Neural progenitor cell (in vitro differentiated cells): Measurements from ENCODE around the gene B3GNT5. TPM values are rescaled to one million over a fixed set of nuclear protein-coding genes. Genes with fewer than 3 reads are reported as not detected.

Source experiments
- DNase-seq: peaks from one replicate; pipeline ENCODE4 v3.0.0-alpha.2; 2016; ENCODE audit warnings: low spot score
- H2AFZ ChIP-seq: fragments of 200-600 bp; sonication (generic); replicated peaks from 2 replicates; pipeline ENCODE4 v1.6.1; 2016; ENCODE audit warnings: antibody characterized with exemption
- H3F3A ChIP-seq: fragments of 200-600 bp; sonication (generic); 2 replicates; pipeline ENCODE4 v1.6.1; 2016; ENCODE audit warnings: antibody characterized with exemption, low read depth
- H3K27ac ChIP-seq: fragments of 200-600 bp; sonication (generic); 2 replicates; pipeline ENCODE4 v1.5.1; 2016; ENCODE audit warnings: mild to moderate bottlenecking
- H3K27me3 ChIP-seq: fragments of 200-600 bp; sonication (generic); 2 replicates; pipeline ENCODE4 v1.6.1; 2016; ENCODE audit warnings: mild to moderate bottlenecking, moderate library complexity
- H3K36me3 ChIP-seq: fragments of 200-600 bp; sonication (generic); 2 replicates; pipeline ENCODE4 v1.5.1; 2016
- H3K4me1 ChIP-seq: fragments of 200-600 bp; sonication (generic); 2 replicates; pipeline ENCODE4 v1.6.1; 2016; ENCODE audit warnings: mixed run types
- H3K4me2 ChIP-seq: fragments of 200-600 bp; sonication (generic); 2 replicates; pipeline ENCODE4 v1.6.1; 2016
- H3K4me3 ChIP-seq: fragments of 200-600 bp; sonication (generic); 2 replicates; pipeline ENCODE4 v1.5.1; 2016
- H3K79me2 ChIP-seq: fragments of 200-600 bp; sonication (generic); 2 replicates; pipeline ENCODE4 v1.6.1; 2016; ENCODE audit warnings: low read depth
- H3K9ac ChIP-seq: fragments of 200-600 bp; sonication (generic); 2 replicates; pipeline ENCODE4 v1.6.1; 2016
- H3K9me3 ChIP-seq: fragments of 200-600 bp; sonication (generic); 2 replicates; pipeline ENCODE4 v1.5.1; 2016; ENCODE audit warnings: low read depth
- H4K20me1 ChIP-seq: fragments of 200-600 bp; sonication (generic); 2 replicates; pipeline ENCODE4 v1.6.1; 2016; ENCODE audit warnings: low read depth
- H3K27ac Mint-ChIP-seq: 3 replicates; pipeline ENCODE4 v1.8.0; 2021; ENCODE audit warnings: mixed read lengths
- H3K27me3 Mint-ChIP-seq: 2 replicates; pipeline ENCODE4 v1.8.0; 2022; ENCODE audit warnings: low read depth, mild to moderate bottlenecking, inconsistent platforms, moderate library complexity, mixed read lengths; ENCODE audit not compliant: insufficient read depth
- H3K36me3 Mint-ChIP-seq: 3 replicates; pipeline ENCODE4 v1.8.0; 2021; ENCODE audit warnings: mixed read lengths
- H3K4me1 Mint-ChIP-seq: 3 replicates; pipeline ENCODE4 v1.8.0; 2021; ENCODE audit warnings: mixed read lengths
- H3K4me3 Mint-ChIP-seq: 3 replicates; pipeline ENCODE4 v1.8.0; 2021; ENCODE audit warnings: mild to moderate bottlenecking, moderate library complexity, mixed read lengths
- H3K9me3 Mint-ChIP-seq: 3 replicates; pipeline ENCODE4 v1.8.0; 2020; ENCODE audit warnings: mixed read lengths
- CTCF ChIP-seq: fragments of 200-600 bp; sonication (generic); IDR thresholded peaks from 2 replicates; pipeline ENCODE4 v1.5.1; 2017; ENCODE audit warnings: antibody characterized with exemption, mild to moderate bottlenecking
- EZH2 ChIP-seq: fragments of 200-600 bp; sonication (generic); IDR thresholded peaks from 2 replicates; pipeline ENCODE4 v1.6.1; 2017; ENCODE audit warnings: antibody characterized with exemption, mild to moderate bottlenecking, moderate library complexity
- EZH2phosphoT487 ChIP-seq: fragments of 200-600 bp; sonication (generic); IDR thresholded peaks from 2 replicates; pipeline ENCODE4 v1.6.1; 2017; ENCODE audit warnings: antibody characterized with exemption
- total RNA-seq: library from RNA; depleted of rRNA; stranded (reverse); fragments of >200 nt; gene quantifications from 2 replicates; pipeline ENCODE4 v1.2.3, GENCODE V29; 2015; ENCODE audit warnings: low replicate concordance

B3GNT5 gene
- total RNA-seq, 1 donor from 2014 or later: 14.1 TPM

- Mint-ChIP-seq H3K4me1 (peaks cover 10% of the 10 kb centered on the region), H3K9me3 (no peaks in the 10 kb centered on the region), H3K36me3 (no peaks in the 10 kb centered on the region), H3K27me3 (no peaks in the 10 kb centered on the region), H3K4me3 (no peak overlapping the region), H3K27ac (no peak overlapping the region)
- no peaks in the 10 kb centered on the region for H3K4me1 ChIP-seq
- H3K36me3 ChIP-seq: no peaks in the 10 kb centered on the region
- no peak overlapping the region for H3K4me2 ChIP-seq
- H2AFZ ChIP-seq: no peak overlapping the region
- H3K79me2 ChIP-seq: no peaks in the 10 kb centered on the region
- H3F3A ChIP-seq: no peaks in the 10 kb centered on the region
- DNase-seq: no peak
- no peaks in the 10 kb centered on the region for H3K27me3 ChIP-seq
- H4K20me1 ChIP-seq: no peaks in the 10 kb centered on the region
- H3K4me3 ChIP-seq: no peak overlapping the region
- TF ChIP-seq EZH2phosphoT487 (no peak), EZH2 (no peak), CTCF (no peak)
- no peak overlapping the region for H3K27ac ChIP-seq
- no peaks in the 10 kb centered on the region for H3K9me3 ChIP-seq
- H3K9ac ChIP-seq: no peak overlapping the region
Measured at GRCh38 chr3:183217548-183218332, 35.3 kb upstream of the B3GNT5 start.

- H3K79me2 ChIP-seq: no peaks in the 10 kb centered on the region
- H3K36me3 Mint-ChIP-seq: no peaks in the 10 kb centered on the region
- H3K9ac ChIP-seq: no peak overlapping the region
- H3K4me3 Mint-ChIP-seq: no peak overlapping the region
- DNase-seq: no peak
- no peaks in the 10 kb centered on the region for H3K27me3 ChIP-seq
- peaks cover 10% of the 10 kb centered on the region for H3K4me1 Mint-ChIP-seq
- H3K27me3 Mint-ChIP-seq: no peaks in the 10 kb centered on the region
- no peak overlapping the region for H3K27ac ChIP-seq
- no peak for TF ChIP-seq EZH2
- no peak for TF ChIP-seq CTCF
- TF ChIP-seq EZH2phosphoT487: no peak
- no peaks in the 10 kb centered on the region for H3F3A ChIP-seq
- H3K9me3 Mint-ChIP-seq: no peaks in the 10 kb centered on the region
- H3K4me3 ChIP-seq: no peak overlapping the region
- H4K20me1 ChIP-seq: no peaks in the 10 kb centered on the region
- H3K9me3 ChIP-seq: no peaks in the 10 kb centered on the region
- H3K4me1 ChIP-seq: no peaks in the 10 kb centered on the region
- peak overlapping the region; percentile 59 for H3K27ac Mint-ChIP-seq
- no peak overlapping the region for H3K4me2 ChIP-seq
- no peak overlapping the region for H2AFZ ChIP-seq
- no peaks in the 10 kb centered on the region for H3K36me3 ChIP-seq
Measured at GRCh38 chr3:183218826-183219225, 34.2 kb upstream of the B3GNT5 start.

GRCh38 chr3:183220828-183221227 is 32.2 kb upstream of the B3GNT5 start:
- Histone ChIP-seq H4K20me1 (no peaks in the 10 kb centered on the region), H3K79me2 (no peaks in the 10 kb centered on the region), H3K9ac (no peak overlapping the region), H3K4me3 (no peak overlapping the region), H3K9me3 (no peaks in the 10 kb centered on the region), H3K4me2 (no peak overlapping the region), H3K36me3 (no peaks in the 10 kb centered on the region), H2AFZ (no peak overlapping the region), H3F3A (no peaks in the 10 kb centered on the region), H3K27me3 (no peaks in the 10 kb centered on the region), H3K27ac (no peak overlapping the region), H3K4me1 (no peaks in the 10 kb centered on the region)
- Mint-ChIP-seq H3K27ac (no peak overlapping the region), H3K4me3 (no peak overlapping the region), H3K9me3 (no peaks in the 10 kb centered on the region), H3K4me1 (peaks cover 10% of the 10 kb centered on the region), H3K36me3 (no peaks in the 10 kb centered on the region), H3K27me3 (no peaks in the 10 kb centered on the region)
- no peak for DNase-seq
- TF ChIP-seq EZH2phosphoT487 (no peak), EZH2 (no peak), CTCF (no peak)
